Choroid plexus epithelial cell (primary cell): ENCODE measurements around the gene RRAGA.

Source experiments
- DNase-seq: peaks from one replicate; pipeline ENCODE4 v3.0.0-alpha.2; 2010; ENCODE audit warnings: low read depth
- H3K4me3 ChIP-seq: 2 replicates; pipeline ENCODE4 v1.5.1; 2011; ENCODE audit warnings: low read depth, mild to moderate bottlenecking, control low read depth, low read length, moderate library complexity
- CTCF ChIP-seq: conservative IDR thresholded peaks from 2 replicates; pipeline ENCODE4 v1.5.1; 2011; ENCODE audit warnings: low read depth, mild to moderate bottlenecking, control low read depth, inconsistent platforms, low read length, moderate library complexity

The RRAGA gene

GRCh38 chr9:19036611-19037010, 12.6 kb upstream of the RRAGA start:
- no peak for DNase-seq
- peak; percentile 37 for TF ChIP-seq CTCF
- no peak overlapping the region for H3K4me3 ChIP-seq

GRCh38 chr9:19049917-19050636, 850 bp downstream of the RRAGA start:
- DNase-seq: peak; percentile 56
- peak overlapping the region; percentile 89 for H3K4me3 ChIP-seq
- TF ChIP-seq CTCF: no peak

GRCh38 chr9:19050637-19051591, 1.7 kb downstream of the RRAGA start:
- peak; percentile 18 for DNase-seq
- H3K4me3 ChIP-seq: peak overlapping the region; percentile 89
- TF ChIP-seq CTCF: no peak

GRCh38 chr9:19057033-19057432, 7.8 kb downstream of the RRAGA start:
- DNase-seq: no peak
- no peak overlapping the region for H3K4me3 ChIP-seq
- TF ChIP-seq CTCF: no peak

GRCh38 chr9:19074229-19074628, 25.0 kb downstream of the RRAGA start:
- H3K4me3 ChIP-seq: no peak overlapping the region
- TF ChIP-seq CTCF: no peak
- no peak for DNase-seq

GRCh38 chr9:19074836-19075235, 25.6 kb downstream of the RRAGA start:
- DNase-seq: peak; percentile 13
- TF ChIP-seq CTCF: no peak
- H3K4me3 ChIP-seq: no peak overlapping the region
